ENCODE results near the gene GHDC. TPM values are rescaled to one million over a fixed set of nuclear protein-coding genes. Genes with fewer than 3 reads are reported as not detected.

The GHDC gene
- total RNA-seq, 1 donor, result 14.8 TPM

DNA sequence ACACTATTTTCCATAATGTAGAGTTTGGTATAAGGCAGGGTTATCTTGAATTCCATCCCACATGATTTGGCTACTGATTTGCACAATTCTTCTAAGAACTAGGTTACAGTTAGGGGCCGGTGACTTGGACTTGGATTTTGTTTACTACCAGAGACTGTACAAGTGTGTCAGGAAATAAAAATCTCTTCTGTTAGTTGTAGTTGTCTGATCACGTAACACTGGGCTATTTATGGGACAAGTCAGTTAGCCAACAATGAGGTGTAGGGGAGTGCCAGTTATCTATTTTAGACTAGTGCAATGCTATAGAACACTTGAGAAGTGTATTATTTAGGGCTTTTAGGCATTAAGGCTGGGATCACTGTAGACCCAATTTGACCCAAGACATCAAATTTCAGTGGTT lies 39.7 kb upstream of the GHDC start:
- DNase-seq (ENCODE audit: low read depth), result peak; percentile 9
- no peak overlapping the region for H3K4me3 ChIP-seq (ENCODE audit: low read depth, low read length)
- TF ChIP-seq, protein P1, sequence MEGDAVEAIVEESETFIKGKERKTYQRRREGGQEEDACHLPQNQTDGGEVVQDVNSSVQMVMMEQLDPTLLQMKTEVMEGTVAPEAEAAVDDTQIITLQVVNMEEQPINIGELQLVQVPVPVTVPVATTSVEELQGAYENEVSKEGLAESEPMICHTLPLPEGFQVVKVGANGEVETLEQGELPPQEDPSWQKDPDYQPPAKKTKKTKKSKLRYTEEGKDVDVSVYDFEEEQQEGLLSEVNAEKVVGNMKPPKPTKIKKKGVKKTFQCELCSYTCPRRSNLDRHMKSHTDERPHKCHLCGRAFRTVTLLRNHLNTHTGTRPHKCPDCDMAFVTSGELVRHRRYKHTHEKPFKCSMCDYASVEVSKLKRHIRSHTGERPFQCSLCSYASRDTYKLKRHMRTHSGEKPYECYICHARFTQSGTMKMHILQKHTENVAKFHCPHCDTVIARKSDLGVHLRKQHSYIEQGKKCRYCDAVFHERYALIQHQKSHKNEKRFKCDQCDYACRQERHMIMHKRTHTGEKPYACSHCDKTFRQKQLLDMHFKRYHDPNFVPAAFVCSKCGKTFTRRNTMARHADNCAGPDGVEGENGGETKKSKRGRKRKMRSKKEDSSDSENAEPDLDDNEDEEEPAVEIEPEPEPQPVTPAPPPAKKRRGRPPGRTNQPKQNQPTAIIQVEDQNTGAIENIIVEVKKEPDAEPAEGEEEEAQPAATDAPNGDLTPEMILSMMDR (IDR thresholded peaks at IDR 0.05; ENCODE audit: insufficient read depth, low read length), result no peak

DNA sequence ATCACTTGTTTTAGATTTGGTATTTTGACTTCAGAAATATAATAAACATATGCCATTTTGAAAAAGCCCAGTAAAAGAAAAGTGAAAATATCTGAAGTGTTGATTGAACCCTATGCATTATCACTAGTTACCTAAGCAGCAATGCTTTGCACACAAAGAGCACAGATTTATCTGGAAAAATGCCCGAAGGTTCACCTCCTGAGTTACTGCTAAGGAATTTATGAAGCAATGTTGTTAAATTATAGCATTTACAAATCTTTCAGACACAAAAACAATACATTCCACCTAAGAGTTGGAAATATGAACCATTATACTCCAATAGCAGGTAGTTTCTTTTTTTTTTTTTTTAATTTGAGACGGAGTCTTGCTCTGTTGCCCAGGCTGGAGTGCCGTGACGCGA lies 38.9 kb upstream of the GHDC start:
- TF ChIP-seq, protein P1 (IDR thresholded peaks at IDR 0.05; ENCODE audit: insufficient read depth, low read length), result no peak
- no peak overlapping the region for H3K4me3 ChIP-seq (ENCODE audit: low read depth, low read length)
- DNase-seq (ENCODE audit: low read depth), result peak; percentile 71

DNA sequence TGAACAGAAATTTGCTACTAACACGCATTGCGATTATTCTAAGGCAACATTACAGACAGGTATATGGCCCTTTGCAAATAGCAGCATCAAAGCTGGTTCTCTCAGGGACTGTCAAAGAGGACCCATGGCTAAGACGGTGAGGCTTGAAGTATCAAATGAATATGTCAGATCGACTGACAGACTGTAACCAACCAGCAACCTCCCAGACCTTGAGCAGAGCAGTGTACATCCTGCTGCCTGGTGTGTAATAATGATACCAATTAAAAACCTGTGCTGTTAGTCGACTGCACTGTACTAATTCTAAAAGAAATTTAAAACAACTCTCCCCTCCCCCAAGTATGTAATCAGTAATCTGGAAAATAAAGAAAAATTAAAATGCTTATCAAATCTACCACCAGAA lies 35.9 kb upstream of the GHDC start:
- no peak overlapping the region for H3K4me3 ChIP-seq (ENCODE audit: low read depth, low read length)
- TF ChIP-seq, protein P1 (IDR thresholded peaks at IDR 0.05; ENCODE audit: insufficient read depth, low read length), result no peak
- DNase-seq (ENCODE audit: low read depth), result no peak

DNA sequence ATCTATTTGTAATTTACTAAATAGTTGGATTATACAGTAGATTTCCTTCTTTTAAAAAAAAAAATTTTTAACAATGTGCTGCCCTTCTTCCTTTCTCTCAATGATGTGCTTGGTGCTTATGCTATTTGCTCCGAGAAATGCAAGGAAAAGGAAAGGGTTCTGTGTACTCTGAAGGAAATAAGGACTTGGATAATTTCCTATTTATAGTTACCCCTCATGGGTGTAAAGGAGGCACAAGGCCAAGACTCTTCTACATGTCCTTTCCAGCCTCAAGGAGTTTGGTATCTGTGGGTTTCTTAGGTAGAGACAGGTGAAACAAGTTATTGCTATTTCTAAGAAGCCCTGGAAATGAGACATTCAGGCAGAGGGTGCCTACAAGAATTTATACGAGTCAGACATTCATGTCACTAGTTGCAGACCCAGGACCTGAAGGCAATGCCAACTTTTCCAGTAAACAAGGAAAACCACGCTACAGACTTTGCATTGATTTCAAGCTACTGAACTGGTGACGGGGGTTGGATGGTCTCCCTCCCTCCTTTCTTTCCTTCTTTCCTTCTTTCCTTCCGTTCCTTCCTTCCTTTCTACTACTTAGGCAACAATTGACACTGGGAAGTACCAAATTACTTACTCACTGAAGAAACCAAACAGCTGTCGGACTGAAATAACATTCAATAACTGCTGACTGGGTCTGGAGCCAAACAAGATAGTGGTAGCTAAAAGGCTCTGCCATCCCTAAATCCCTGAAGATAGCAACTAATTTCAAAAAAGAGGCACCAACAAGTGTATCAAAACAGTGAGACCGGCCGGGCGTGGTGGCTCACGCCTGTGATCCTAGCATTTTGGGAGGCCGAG lies 33.8 kb upstream of the GHDC start:
- TF ChIP-seq, protein P1 (IDR thresholded peaks at IDR 0.05; ENCODE audit: insufficient read depth, low read length), result no peak
- DNase-seq (ENCODE audit: low read depth), result peak; percentile 24
- no peak overlapping the region for H3K4me3 ChIP-seq (ENCODE audit: low read depth, low read length)

DNA sequence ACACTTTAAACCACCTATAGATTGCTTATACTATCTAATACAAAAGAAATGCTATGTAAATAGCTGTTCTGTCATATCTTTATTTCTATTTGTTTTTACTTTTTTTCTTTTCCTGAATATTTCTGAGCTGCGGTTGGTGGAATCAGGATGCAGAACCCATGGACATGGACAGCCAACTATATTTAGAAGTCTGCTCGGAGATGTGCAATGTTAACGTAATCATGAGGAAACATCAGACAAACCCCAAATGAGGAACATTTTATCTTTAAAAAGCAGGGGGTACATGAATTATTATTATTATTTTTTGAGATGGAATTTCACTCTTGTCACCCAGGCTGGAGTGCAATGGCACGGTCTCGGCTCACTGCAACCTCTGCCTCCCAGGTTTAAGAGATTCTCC lies 31.4 kb upstream of the GHDC start:
- no peak for DNase-seq (ENCODE audit: low read depth)
- H3K4me3 ChIP-seq (ENCODE audit: low read depth, low read length), result no peak overlapping the region
- TF ChIP-seq, protein P1 (IDR thresholded peaks at IDR 0.05; ENCODE audit: insufficient read depth, low read length), result no peak

DNA sequence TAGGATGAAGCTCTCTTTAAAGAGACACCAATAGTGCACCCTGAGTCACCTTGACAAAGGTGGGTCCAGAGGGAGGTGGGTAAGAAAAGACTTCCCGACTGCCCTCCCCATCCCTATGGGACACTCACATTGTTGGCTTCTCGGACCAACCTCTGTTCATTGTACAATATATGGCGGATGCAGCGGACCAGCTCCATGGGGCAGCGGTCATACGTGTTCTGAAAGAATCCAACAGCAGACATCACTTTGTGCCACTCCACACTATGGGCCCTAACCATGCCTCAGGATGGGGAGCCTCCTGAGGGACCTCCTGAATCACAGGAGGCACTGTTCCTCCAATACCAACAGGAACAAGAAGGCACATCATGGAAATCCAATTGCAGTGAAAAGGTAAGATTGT lies 30.4 kb upstream of the GHDC start:
- TF ChIP-seq, protein P1 (IDR thresholded peaks at IDR 0.05; ENCODE audit: insufficient read depth, low read length), result no peak

More for the DNA sequence above, 30.4 kb upstream of the GHDC start:
- H3K4me3 ChIP-seq (ENCODE audit: low read depth, low read length), result no peak overlapping the region
- no peak for DNase-seq (ENCODE audit: low read depth)

All from fibroblast of the aortic adventitia (primary cell).